HEK293 (cell line): ENCODE results near the gene PPFIBP1.

Experiments used
- CTCF ChIA-PET: fragments of 350-600 bp; formaldehyde crosslinking; extraction: SDS; loops from one replicate; lab custom pipeline; 2021; ENCODE audit warnings: antibody characterized with exemption; lab: Yijun Ruan, JAX
- POLR2A ChIA-PET: fragments of 300-600 bp; formaldehyde crosslinking; extraction: SDS; loops from one replicate; lab custom pipeline; 2020; ENCODE audit warnings: antibody characterized with exemption, inconsistent platforms; lab: Yijun Ruan, JAX
- H3K27ac ChIP-seq: fragments of 200-500 bp; sonication (Bioruptor generic); 2 replicates; pipeline ENCODE4 v1.5.1; 2014; ENCODE audit warnings: low read depth, low read length, control low read depth, inconsistent platforms; ENCODE audit errors: extremely low read depth
- H3K36me3 ChIP-seq, 2 experiments: fragments of 200-500 bp in 1 of 2; sonication (Bioruptor generic) in 1 of 2; 1 replicate in 1 of 2; 2 replicates in 1 of 2; pipeline ENCODE4 v1.5.1; 2014 to 2017; ENCODE audit warnings: inconsistent platforms in 2 of 2, low read length in 2 of 2; ENCODE audit not compliant: control insufficient read depth in 2 of 2, insufficient read depth in 1 of 2
- H3K4me1 ChIP-seq: fragments of 200-500 bp; sonication (Bioruptor generic); 2 replicates; pipeline ENCODE4 v1.5.1; 2014; ENCODE audit warnings: mild to moderate bottlenecking, low read length, inconsistent platforms; ENCODE audit not compliant: control insufficient read depth, insufficient read depth
- H3K4me3 ChIP-seq: 2 replicates; pipeline ENCODE4 v1.5.1; 2011; ENCODE audit warnings: low read depth, mild to moderate bottlenecking, control low read depth, low read length, moderate library complexity
- H3K9me3 ChIP-seq: fragments of 200-500 bp; sonication (Bioruptor generic); 2 replicates; pipeline ENCODE4 v1.5.1; 2014; ENCODE audit warnings: low read depth, low read length, inconsistent platforms; ENCODE audit not compliant: control insufficient read depth, insufficient read depth
- GLI2 ChIP-seq: fragments of 450-650 bp; formaldehyde crosslinking; IDR thresholded peaks from 2 replicates; pipeline ENCODE4; 2017; ENCODE audit warnings: missing biosample characterization, missing genetic modification characterization, low read depth, borderline replicate concordance
- GLIS1 ChIP-seq: fragments of 450-650 bp; formaldehyde crosslinking; IDR thresholded peaks from 2 replicates; pipeline ENCODE4 v1.5.1; 2016; ENCODE audit warnings: missing biosample characterization, missing genetic modification characterization
- MZF1 ChIP-seq: fragments of 450-650 bp; formaldehyde crosslinking; IDR thresholded peaks from 2 replicates; pipeline ENCODE4 v1.5.1; 2017; ENCODE audit warnings: missing biosample characterization, missing genetic modification characterization, borderline replicate concordance
- RBAK ChIP-seq: fragments of 450-650 bp; formaldehyde crosslinking; IDR thresholded peaks from 2 replicates; pipeline ENCODE4 v1.5.1; 2016; ENCODE audit warnings: missing biosample characterization, missing genetic modification characterization
- REPIN1 ChIP-seq: fragments of 450-650 bp; formaldehyde crosslinking; IDR thresholded peaks from 2 replicates; pipeline ENCODE4 v1.5.1; 2017; ENCODE audit warnings: missing biosample characterization, missing genetic modification characterization, low read depth
- WT1 ChIP-seq: fragments of 450-650 bp; formaldehyde crosslinking; IDR thresholded peaks from 2 replicates; pipeline ENCODE4 v1.5.1; 2016; ENCODE audit warnings: missing biosample characterization, missing genetic modification characterization
- ZBTB21 ChIP-seq: fragments of 450-650 bp; formaldehyde crosslinking; IDR thresholded peaks from 2 replicates; pipeline ENCODE4 v1.5.1; 2017; ENCODE audit warnings: missing biosample characterization, missing genetic modification characterization
- ZNF10 ChIP-seq: fragments of 450-650 bp; formaldehyde crosslinking; IDR thresholded peaks from 2 replicates; pipeline ENCODE4 v1.5.1; 2017; ENCODE audit warnings: missing biosample characterization, missing genetic modification characterization
- ZNF132 ChIP-seq: fragments of 450-650 bp; formaldehyde crosslinking; IDR thresholded peaks from 2 replicates; pipeline ENCODE4 v1.5.1; 2017; ENCODE audit warnings: missing biosample characterization, missing genetic modification characterization, borderline replicate concordance
- ZNF140 ChIP-seq: fragments of 450-650 bp; formaldehyde crosslinking; IDR thresholded peaks from 2 replicates; pipeline ENCODE4 v1.5.1; 2016; ENCODE audit warnings: missing biosample characterization, missing genetic modification characterization
- ZNF155 ChIP-seq: fragments of 450-650 bp; formaldehyde crosslinking; IDR thresholded peaks from 2 replicates; pipeline ENCODE4 v1.5.1; 2016; ENCODE audit warnings: missing biosample characterization, missing genetic modification characterization
- ZNF221 ChIP-seq: fragments of 450-650 bp; formaldehyde crosslinking; IDR thresholded peaks from 2 replicates; pipeline ENCODE4 v1.5.1; 2017; ENCODE audit warnings: missing biosample characterization, missing genetic modification characterization, borderline replicate concordance
- ZNF266 ChIP-seq: fragments of 450-650 bp; formaldehyde crosslinking; IDR thresholded peaks from 2 replicates; pipeline ENCODE4 v1.5.1; 2016; ENCODE audit warnings: missing biosample characterization, missing genetic modification characterization, low read depth
- ZNF341 ChIP-seq: fragments of 450-650 bp; formaldehyde crosslinking; IDR thresholded peaks from 2 replicates; pipeline ENCODE4; 2016; ENCODE audit warnings: low read depth, missing biosample characterization, missing genetic modification characterization
- ZNF350 ChIP-seq: fragments of 450-650 bp; formaldehyde crosslinking; IDR thresholded peaks from 2 replicates; pipeline ENCODE4 v1.5.0; 2017; ENCODE audit warnings: missing biosample characterization, mild to moderate bottlenecking, missing genetic modification characterization
- ZNF391 ChIP-seq: fragments of 450-650 bp; formaldehyde crosslinking; IDR thresholded peaks from 2 replicates; pipeline ENCODE4 v1.5.1; 2016; ENCODE audit warnings: low read depth, missing biosample characterization, missing genetic modification characterization, borderline replicate concordance
- ZNF701 ChIP-seq: fragments of 450-650 bp; formaldehyde crosslinking; IDR thresholded peaks from 2 replicates; pipeline ENCODE4 v1.5.1; 2016; ENCODE audit warnings: missing biosample characterization, missing genetic modification characterization
- ZNF791 ChIP-seq: fragments of 450-650 bp; formaldehyde crosslinking; IDR thresholded peaks from 2 replicates; pipeline ENCODE4 v1.5.1; 2016; ENCODE audit warnings: missing biosample characterization, missing genetic modification characterization
- ZXDB ChIP-seq: fragments of 450-650 bp; formaldehyde crosslinking; IDR thresholded peaks from 2 replicates; pipeline ENCODE4 v1.5.1; 2016; ENCODE audit warnings: missing biosample characterization, missing genetic modification characterization
- TF ChIP-seq, protein P1 (sequence below): fragments of 450-650 bp; formaldehyde crosslinking; IDR thresholded peaks from 2 replicates; pipeline ENCODE4 v1.5.1; 2017; ENCODE audit warnings: missing biosample characterization, mild to moderate bottlenecking, missing genetic modification characterization, moderate library complexity
- TF ChIP-seq, protein P2 (sequence below): fragments of 450-650 bp; formaldehyde crosslinking; IDR thresholded peaks from 2 replicates; pipeline ENCODE4 v1.5.1; 2016; ENCODE audit warnings: missing biosample characterization, missing genetic modification characterization, low read depth
- TF ChIP-seq, protein P3 (sequence below): fragments of 450-650 bp; IDR thresholded peaks from 2 replicates; pipeline ENCODE4 v1.5.1; 2018; ENCODE audit warnings: missing biosample characterization, missing genetic modification characterization
- TF ChIP-seq, protein P4 (sequence below): fragments of 450-650 bp; IDR thresholded peaks from 2 replicates; pipeline ENCODE4 v1.5.1; 2018; ENCODE audit warnings: missing biosample characterization, mild to moderate bottlenecking, missing genetic modification characterization

Gene PPFIBP1

DNA sequence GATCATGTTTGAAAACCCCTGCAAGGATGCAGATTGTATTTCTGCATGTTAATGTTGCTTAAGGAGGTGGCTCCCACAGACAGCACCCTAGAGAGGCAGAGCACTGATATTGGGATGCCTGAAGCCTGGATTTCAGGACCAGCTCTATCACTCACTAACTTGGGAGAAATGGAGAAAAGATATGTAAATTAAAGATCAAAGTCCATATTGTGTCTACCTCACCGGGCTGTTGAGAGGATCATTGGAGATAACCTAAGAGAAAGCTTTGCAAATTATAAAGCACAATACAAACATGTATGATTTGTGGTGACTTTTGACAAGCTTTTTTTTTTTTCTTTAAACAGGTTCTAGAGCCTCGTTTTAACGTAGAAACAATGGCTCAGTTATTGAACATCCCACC lies 164.7 kb downstream of the PPFIBP1 start:
- CTCF ChIA-PET: interaction anchor here (0.5 to 2.8 kb wide), 6 partner anchors 11 to 1380 kb away, joined by 3 to 20 read pairs (median 5); no protein-coding TSS in a partner anchor
- TF ChIP-seq MZF1: no peak
- no peak for TF ChIP-seq ZNF140 (tag by site-specific recombination)
- no peak for TF ChIP-seq ZNF350 (tag by site-specific recombination)
- no peak for TF ChIP-seq ZNF391
- TF ChIP-seq GLI2 (tag by site-specific recombination): no peak
- TF ChIP-seq, all 188 proteins: peak for 0
- POLR2A ChIA-PET: no interaction called here

DNA sequence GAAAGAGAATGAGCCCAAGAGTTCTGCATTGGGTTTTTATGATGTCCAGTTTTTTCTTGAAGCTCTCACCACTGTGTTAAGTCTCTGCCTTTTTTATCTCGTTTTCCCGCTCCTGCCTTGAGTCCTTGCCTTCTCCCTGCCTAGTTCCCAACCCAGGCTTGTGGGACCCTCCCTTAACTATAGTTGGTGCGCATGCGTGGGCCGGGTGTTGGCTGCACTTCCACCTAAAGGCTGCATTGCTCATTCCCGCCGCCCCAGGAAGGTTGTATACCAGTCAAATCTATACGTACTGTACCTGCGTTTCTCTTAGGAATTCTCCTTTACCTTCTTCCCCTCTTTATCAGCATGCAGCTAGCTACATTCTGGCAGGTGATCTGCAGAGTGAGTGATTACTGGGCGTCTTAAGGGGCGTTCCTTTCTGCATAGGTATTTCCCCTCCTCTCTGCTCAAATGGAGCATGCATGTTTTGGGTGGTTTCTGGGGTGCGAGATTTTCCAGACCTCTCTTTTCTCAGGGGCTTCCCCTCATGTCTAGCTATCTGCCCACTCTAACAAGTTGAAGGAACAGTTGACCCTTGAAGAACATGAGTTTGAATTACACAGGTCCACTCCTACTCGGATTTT lies 165.7 kb downstream of the PPFIBP1 start:
- CTCF ChIA-PET: interaction anchor here (0.6 to 2.8 kb wide), 5 partner anchors 11 to 781 kb away, joined by 3 to 20 read pairs (median 4); no protein-coding TSS in a partner anchor
- TF ChIP-seq ZNF791 (tag by site-specific recombination): no peak
- TF ChIP-seq GLI2 (tag by site-specific recombination): no peak
- no peak for TF ChIP-seq GLIS1 (tag by site-specific recombination)
- TF ChIP-seq ZNF701 (tag by site-specific recombination): no peak
- no peak for TF ChIP-seq ZNF132 (tag by site-specific recombination)
- TF ChIP-seq, protein P1, sequence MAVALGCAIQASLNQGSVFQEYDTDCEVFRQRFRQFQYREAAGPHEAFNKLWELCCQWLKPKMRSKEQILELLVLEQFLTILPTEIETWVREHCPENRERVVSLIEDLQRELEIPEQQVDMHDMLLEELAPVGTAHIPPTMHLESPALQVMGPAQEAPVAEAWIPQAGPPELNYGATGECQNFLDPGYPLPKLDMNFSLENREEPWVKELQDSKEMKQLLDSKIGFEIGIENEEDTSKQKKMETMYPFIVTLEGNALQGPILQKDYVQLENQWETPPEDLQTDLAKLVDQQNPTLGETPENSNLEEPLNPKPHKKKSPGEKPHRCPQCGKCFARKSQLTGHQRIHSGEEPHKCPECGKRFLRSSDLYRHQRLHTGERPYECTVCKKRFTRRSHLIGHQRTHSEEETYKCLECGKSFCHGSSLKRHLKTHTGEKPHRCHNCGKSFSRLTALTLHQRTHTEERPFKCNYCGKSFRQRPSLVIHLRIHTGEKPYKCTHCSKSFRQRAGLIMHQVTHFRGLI (tag by site-specific recombination): no peak
- TF ChIP-seq ZNF341 (tag by site-specific recombination): no peak
- no peak overlapping the region for H3K4me3 ChIP-seq
- H3K36me3 ChIP-seq: peaks cover 0 to 42% of the 10 kb centered on the region in 2 experiments; a peak in 2 of 3 replicates
- no peak overlapping the region for H3K27ac ChIP-seq
- no peaks in the 10 kb centered on the region for H3K4me1 ChIP-seq
- no peaks in the 10 kb centered on the region for H3K9me3 ChIP-seq
- POLR2A ChIA-PET: interaction anchor here (0.5 kb wide), 2 partner anchors 17 to 467 kb away, joined by 3 to 9 read pairs; no protein-coding TSS in a partner anchor

More for the DNA sequence above, 164.7 kb downstream of the PPFIBP1 start:
- no peak overlapping the region for H3K4me3 ChIP-seq
- H3K27ac ChIP-seq: no peak overlapping the region
- no peaks in the 10 kb centered on the region for H3K9me3 ChIP-seq
- H3K36me3 ChIP-seq: peaks cover 0 to 42% of the 10 kb centered on the region in 2 experiments; a peak in 2 of 3 replicates
- H3K4me1 ChIP-seq: no peaks in the 10 kb centered on the region

DNA sequence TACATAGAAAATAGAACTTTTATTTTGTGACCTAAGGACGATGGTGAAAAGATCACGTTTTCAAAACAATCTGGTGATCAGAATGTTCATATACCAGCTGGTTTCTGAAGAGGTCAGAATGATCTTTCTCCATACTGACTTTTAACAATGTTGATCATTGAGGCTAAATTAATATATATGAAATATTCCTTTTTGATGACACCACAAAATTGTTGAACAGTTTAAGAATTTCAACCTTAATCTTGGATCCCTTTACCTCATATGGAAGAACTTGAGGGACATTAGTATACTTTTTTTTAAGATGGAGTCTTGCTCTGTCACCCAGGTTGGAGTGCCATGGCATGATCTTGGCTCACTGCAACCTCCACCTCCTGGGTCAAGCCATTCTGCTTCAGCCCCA lies 169.4 kb downstream of the PPFIBP1 start:
- Histone ChIP-seq H3K27ac (no peak overlapping the region), H3K36me3 (peaks cover 0 to 36% of the 10 kb centered on the region in 2 experiments; a peak in 2 of 3 replicates), H3K4me3 (no peak overlapping the region), H3K9me3 (no peaks in the 10 kb centered on the region), H3K4me1 (no peaks in the 10 kb centered on the region)
- ChIA-PET POLR2A (no interaction called here), CTCF (no interaction called here)
- no peak for TF ChIP-seq ZNF155 (tag by site-specific recombination)
- TF ChIP-seq, protein P2, sequence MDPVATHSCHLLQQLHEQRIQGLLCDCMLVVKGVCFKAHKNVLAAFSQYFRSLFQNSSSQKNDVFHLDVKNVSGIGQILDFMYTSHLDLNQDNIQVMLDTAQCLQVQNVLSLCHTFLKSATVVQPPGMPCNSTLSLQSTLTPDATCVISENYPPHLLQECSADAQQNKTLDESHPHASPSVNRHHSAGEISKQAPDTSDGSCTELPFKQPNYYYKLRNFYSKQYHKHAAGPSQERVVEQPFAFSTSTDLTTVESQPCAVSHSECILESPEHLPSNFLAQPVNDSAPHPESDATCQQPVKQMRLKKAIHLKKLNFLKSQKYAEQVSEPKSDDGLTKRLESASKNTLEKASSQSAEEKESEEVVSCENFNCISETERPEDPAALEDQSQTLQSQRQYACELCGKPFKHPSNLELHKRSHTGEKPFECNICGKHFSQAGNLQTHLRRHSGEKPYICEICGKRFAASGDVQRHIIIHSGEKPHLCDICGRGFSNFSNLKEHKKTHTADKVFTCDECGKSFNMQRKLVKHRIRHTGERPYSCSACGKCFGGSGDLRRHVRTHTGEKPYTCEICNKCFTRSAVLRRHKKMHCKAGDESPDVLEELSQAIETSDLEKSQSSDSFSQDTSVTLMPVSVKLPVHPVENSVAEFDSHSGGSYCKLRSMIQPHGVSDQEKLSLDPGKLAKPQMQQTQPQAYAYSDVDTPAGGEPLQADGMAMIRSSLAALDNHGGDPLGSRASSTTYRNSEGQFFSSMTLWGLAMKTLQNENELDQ: no peak
- TF ChIP-seq ZNF266 (tag by site-specific recombination): no peak
- no peak for TF ChIP-seq ZNF221 (tag by site-specific recombination)
- TF ChIP-seq GLIS1 (tag by site-specific recombination): no peak
- TF ChIP-seq ZBTB21 (tag by site-specific recombination): no peak
- TF ChIP-seq RBAK (tag by site-specific recombination): no peak
- no peak for TF ChIP-seq ZNF10 (tag by site-specific recombination)
- no peak for TF ChIP-seq REPIN1
- no peak for TF ChIP-seq ZXDB (tag by site-specific recombination)
- no peak for TF ChIP-seq WT1 (tag by site-specific recombination)
- TF ChIP-seq, protein P3, sequence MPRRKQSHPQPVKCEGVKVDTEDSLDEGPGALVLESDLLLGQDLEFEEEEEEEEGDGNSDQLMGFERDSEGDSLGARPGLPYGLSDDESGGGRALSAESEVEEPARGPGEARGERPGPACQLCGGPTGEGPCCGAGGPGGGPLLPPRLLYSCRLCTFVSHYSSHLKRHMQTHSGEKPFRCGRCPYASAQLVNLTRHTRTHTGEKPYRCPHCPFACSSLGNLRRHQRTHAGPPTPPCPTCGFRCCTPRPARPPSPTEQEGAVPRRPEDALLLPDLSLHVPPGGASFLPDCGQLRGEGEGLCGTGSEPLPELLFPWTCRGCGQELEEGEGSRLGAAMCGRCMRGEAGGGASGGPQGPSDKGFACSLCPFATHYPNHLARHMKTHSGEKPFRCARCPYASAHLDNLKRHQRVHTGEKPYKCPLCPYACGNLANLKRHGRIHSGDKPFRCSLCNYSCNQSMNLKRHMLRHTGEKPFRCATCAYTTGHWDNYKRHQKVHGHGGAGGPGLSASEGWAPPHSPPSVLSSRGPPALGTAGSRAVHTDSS (tag by site-specific recombination): no peak
- TF ChIP-seq, protein P4, sequence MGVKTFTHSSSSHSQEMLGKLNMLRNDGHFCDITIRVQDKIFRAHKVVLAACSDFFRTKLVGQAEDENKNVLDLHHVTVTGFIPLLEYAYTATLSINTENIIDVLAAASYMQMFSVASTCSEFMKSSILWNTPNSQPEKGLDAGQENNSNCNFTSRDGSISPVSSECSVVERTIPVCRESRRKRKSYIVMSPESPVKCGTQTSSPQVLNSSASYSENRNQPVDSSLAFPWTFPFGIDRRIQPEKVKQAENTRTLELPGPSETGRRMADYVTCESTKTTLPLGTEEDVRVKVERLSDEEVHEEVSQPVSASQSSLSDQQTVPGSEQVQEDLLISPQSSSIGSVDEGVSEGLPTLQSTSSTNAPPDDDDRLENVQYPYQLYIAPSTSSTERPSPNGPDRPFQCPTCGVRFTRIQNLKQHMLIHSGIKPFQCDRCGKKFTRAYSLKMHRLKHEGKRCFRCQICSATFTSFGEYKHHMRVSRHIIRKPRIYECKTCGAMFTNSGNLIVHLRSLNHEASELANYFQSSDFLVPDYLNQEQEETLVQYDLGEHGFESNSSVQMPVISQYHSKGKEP: no peak
- TF ChIP-seq ZNF132 (tag by site-specific recombination): no peak
